Dedifferentiated amniotic fluid mesenchymal stem cell (primary cell): ENCODE measurements around the gene DAPK2.
"Not testable (repeated sequence)": the region's sequence is repeated elsewhere in the genome, so short reads cannot be mapped to it uniquely, and the experiment has no call there.

Source experiments
- DNase-seq: peaks from one replicate; pipeline ENCODE4 v3.0.0-alpha.2; 2016; ENCODE audit errors: extremely low spot score

Gene DAPK2

GRCh38 chr15:64046421-64047153 is at the start of gene DAPK2:
TSS of gene DAPK2 (minus strand) at chr15:64046485. CDS start at chr15:64040261, 6,224 bp downstream.
- DNase-seq = peak; percentile 38

GRCh38 chr15:64095431-64095794 is 49.1 kb upstream of the DAPK2 start:
- DNase-seq = no peak

- DNase-seq = peak; percentile 99
Observed at GRCh38 chr15:64093627-64094417, 47.5 kb upstream of the DAPK2 start, which contains the start of gene CIAO2A. TSS of gene CIAO2A (minus strand) at chr15:64093838. CDS start at chr15:64093768, 70 bp downstream.

GRCh38 chr15:64092864-64093626 is 46.8 kb upstream of the DAPK2 start:
- no peak for DNase-seq

GRCh38 chr15:64092075-64092820 is 46.0 kb upstream of the DAPK2 start:
- DNase-seq = no peak

GRCh38 chr15:64090527-64090926 is 44.2 kb upstream of the DAPK2 start:
- DNase-seq = no peak

- DNase-seq = no peak
Observed at GRCh38 chr15:64089543-64090280, 43.4 kb upstream of the DAPK2 start.

GRCh38 chr15:64082757-64083156 is 36.5 kb upstream of the DAPK2 start:
- DNase-seq = no peak

GRCh38 chr15:64073496-64073895 is 27.2 kb upstream of the DAPK2 start:
- not testable (repeated sequence) for DNase-seq

GRCh38 chr15:64072812-64073211 is 26.5 kb upstream of the DAPK2 start:
- no peak for DNase-seq

- DNase-seq = no peak
Observed at GRCh38 chr15:64071931-64072765, 25.9 kb upstream of the DAPK2 start.

- peak; percentile 45 for DNase-seq
Observed at GRCh38 chr15:64070965-64071851, 24.9 kb upstream of the DAPK2 start.

GRCh38 chr15:64070106-64070505 is 23.8 kb upstream of the DAPK2 start:
- no peak for DNase-seq

GRCh38 chr15:64068133-64068532 is 21.8 kb upstream of the DAPK2 start:
- no peak for DNase-seq

- DNase-seq = peak; percentile 38
Observed at GRCh38 chr15:64067564-64068030, 21.3 kb upstream of the DAPK2 start.

GRCh38 chr15:64066451-64066850 is 20.2 kb upstream of the DAPK2 start:
- DNase-seq = no peak

- DNase-seq = no peak
Observed at GRCh38 chr15:64060716-64061115, 14.4 kb upstream of the DAPK2 start.

- not testable (repeated sequence) for DNase-seq
Observed at GRCh38 chr15:64059104-64059503, 12.8 kb upstream of the DAPK2 start.

GRCh38 chr15:64058279-64058678 is 12.0 kb upstream of the DAPK2 start:
- no peak for DNase-seq
